Measurements from ENCODE around the gene RTP2.

RTP2 gene

DNA sequence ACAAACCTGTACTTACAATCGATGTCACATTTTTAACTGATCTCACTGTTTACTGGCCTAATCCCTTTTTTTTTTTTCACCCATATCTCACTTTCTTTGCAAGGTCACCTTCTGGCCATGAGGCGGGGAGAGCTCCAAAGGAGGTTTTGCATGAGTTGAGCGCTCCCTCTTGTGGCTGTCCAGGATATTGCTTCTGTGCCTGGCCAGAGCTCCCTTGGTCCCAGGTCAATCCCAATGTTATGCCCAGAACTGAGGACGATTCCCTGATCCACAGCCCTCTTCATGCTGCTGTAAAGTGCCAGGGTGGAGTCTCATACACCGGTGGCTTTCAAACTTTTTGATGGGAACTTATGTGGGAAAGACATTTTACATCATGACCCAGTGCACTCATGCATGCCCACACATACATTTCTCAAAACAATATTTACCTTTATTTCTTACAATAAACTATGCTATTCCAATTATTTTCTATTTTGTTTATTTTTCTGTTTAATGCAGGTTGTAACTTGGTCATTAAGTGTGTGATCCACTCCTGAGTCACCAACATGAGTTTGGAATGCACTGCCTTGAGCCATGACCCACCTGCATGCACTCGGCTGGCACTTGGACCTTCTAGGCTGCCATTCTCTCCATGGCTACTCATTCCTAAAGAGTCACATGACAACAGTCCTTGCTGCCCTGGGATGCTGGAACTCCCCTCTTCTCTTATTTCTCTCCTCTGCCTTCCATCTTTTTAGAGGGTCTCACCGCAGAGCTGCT is 22.5 kb downstream of the RTP2 start:
- DNase-seq (ENCODE audit: insufficient read length, low spot score) (peak; percentile 41), FAIRE-seq (no peak)
- TF ChIP-seq POLR2A (IDR thresholded peaks at IDR 0.05; ENCODE audit: low read depth, low read length) (no peak), PAX5 (IDR thresholded peaks at IDR 0.05; ENCODE audit: insufficient read depth, low read length, severe bottlenecking) (peak; percentile 7), SPI1 (IDR thresholded peaks at IDR 0.05; ENCODE audit: low read depth, low read length) (no peak), POLR2AphosphoS5 (IDR thresholded peaks at IDR 0.05; ENCODE audit: low read depth, low read length) (no peak)

DNA sequence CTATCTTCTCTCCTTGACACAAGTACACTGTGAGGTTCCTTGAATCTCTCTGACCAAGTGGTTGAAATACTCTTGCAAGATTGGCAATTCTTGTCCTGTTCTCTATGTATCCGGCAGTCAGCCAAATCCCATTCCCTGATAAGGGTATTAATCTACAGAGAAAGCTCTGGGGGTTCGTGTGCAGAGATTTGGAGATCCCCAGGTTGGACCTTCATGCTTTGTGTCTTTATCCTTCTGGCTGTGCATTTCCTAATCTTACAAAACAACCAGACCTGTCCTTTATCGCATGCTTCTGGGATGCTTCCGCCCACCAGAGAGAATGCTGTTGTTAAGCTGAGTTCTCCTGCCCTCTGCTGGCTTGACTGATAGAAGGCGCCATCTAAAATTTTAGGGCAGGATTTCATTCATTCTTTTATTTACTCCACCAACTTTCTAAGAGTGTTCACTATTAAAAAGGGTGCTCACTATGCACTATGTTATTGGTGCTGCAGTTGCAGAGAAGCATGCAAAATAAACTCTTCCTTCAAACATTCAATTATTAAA is 23.6 kb downstream of the RTP2 start:
- DNase-seq (ENCODE audit: insufficient read length, low spot score), result no peak
- FAIRE-seq, result peak; percentile 61
- no peak for TF ChIP-seq POLR2AphosphoS5 (IDR thresholded peaks at IDR 0.05; ENCODE audit: low read depth, low read length)
- no peak for TF ChIP-seq SPI1 (IDR thresholded peaks at IDR 0.05; ENCODE audit: low read depth, low read length)
- TF ChIP-seq POU2F2 (IDR thresholded peaks at IDR 0.05; ENCODE audit: low read depth, low read length), result no peak
- TF ChIP-seq POLR2A (IDR thresholded peaks at IDR 0.05; ENCODE audit: low read depth, low read length), result no peak
- no peak for TF ChIP-seq PAX5 (IDR thresholded peaks at IDR 0.05; ENCODE audit: insufficient read depth, low read length, severe bottlenecking)
- no peak for TF ChIP-seq TAF1 (IDR thresholded peaks at IDR 0.05; ENCODE audit: low read depth, low read length)

DNA sequence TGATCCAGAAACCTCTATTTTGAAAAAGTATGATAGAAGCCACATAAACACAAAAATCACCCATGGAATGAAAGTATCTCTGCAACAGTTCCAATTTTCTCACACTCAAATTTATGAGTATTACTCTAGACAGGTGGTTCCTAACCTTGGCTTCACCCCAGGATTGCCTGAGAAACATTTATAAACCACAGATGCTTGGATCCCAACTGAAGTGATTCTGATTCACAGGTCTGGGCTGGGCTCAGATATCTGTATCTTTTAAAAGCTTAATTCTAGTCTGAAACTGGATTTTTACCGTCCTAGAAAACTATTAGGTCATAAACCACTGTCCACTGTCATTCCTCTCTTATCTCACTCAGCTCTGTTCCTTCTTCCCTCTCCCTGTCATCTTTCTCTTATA is 24.8 kb downstream of the RTP2 start:
- no peak for TF ChIP-seq TAF1 (IDR thresholded peaks at IDR 0.05; ENCODE audit: low read depth, low read length)
- no peak for TF ChIP-seq SPI1 (IDR thresholded peaks at IDR 0.05; ENCODE audit: low read depth, low read length)
- TF ChIP-seq PAX5 (IDR thresholded peaks at IDR 0.05; ENCODE audit: insufficient read depth, low read length, severe bottlenecking), result no peak
- no peak for TF ChIP-seq POU2F2 (IDR thresholded peaks at IDR 0.05; ENCODE audit: low read depth, low read length)
- no peak for TF ChIP-seq POLR2AphosphoS5 (IDR thresholded peaks at IDR 0.05; ENCODE audit: low read depth, low read length)
- no peak for TF ChIP-seq POLR2A (IDR thresholded peaks at IDR 0.05; ENCODE audit: low read depth, low read length)
- FAIRE-seq, result no peak
- no peak for DNase-seq (ENCODE audit: insufficient read length, low spot score)

DNA sequence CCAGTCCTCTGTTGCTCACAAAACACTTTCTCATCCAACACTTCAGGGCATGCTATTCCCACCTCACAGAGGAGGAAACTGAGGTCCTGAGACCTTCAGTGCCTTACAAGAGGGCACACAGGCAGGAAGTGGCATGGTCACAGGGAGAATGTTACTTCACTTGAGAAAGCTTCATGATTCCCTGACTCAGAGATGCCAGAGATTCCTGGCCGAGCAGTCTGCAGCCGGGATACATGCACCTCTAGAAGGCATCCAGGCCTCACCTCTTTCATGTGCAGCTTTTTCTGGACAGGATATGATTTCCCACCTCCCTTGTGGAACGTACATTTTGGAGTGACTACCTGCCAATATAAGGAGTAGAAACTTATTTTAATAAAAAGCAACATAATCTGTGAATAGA is 29.3 kb downstream of the RTP2 start:
- TF ChIP-seq PAX5 (IDR thresholded peaks at IDR 0.05; ENCODE audit: insufficient read depth, low read length, severe bottlenecking) (no peak), POLR2AphosphoS5 (IDR thresholded peaks at IDR 0.05; ENCODE audit: low read depth, low read length) (no peak), TAF1 (IDR thresholded peaks at IDR 0.05; ENCODE audit: low read depth, low read length) (no peak), POU2F2 (IDR thresholded peaks at IDR 0.05; ENCODE audit: low read depth, low read length) (no peak), SPI1 (IDR thresholded peaks at IDR 0.05; ENCODE audit: low read depth, low read length) (no peak), POLR2A (IDR thresholded peaks at IDR 0.05; ENCODE audit: low read depth, low read length) (no peak)
- FAIRE-seq (no peak), DNase-seq (ENCODE audit: insufficient read length, low spot score) (no peak)

DNA sequence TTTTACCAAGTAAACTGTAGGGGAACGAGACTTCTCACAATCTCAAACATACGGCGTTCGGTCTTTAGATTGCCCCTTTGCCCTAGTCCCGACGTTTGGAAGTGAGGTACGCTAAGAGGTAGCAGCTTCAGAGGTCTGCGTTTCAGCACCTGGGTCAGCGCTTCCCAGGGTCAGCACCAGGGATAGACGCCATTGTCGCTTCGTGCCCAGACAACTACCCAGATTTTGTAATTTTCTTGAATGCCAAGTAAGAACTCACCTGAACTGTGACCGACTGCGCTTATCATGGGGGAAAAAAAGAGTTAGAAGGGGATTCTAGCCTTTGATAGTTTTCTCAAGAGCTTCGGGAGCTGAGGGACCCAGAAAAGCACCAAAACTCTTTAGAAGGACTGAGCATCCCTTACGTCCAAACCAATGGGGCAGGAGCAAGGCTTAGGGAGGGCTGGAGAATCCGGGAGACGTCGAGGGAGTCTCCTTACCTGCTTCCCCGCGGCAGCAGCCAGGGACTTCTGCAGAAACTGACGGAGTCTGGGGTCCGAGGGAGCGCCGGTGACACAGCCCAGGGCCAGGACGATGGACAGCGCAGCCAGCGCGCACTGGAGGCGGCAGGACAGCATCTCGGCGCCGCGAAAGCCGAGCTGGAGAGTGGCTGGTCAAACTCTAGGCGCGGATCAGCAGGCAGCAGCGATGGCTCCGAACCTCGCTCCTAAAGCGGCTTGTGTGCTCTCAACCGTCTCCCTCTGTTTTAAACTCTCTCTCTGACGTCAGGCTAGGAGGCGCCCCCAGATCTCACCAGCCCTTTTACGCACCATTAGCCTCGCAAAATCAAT is 32.5 kb downstream of the RTP2 start, which contains the start of gene SST:
TSS of gene SST (minus strand) at position 720 of the 830 bp plus-strand sequence. CDS start at position 617, 103 bp downstream.
- TF ChIP-seq POLR2A (IDR thresholded peaks at IDR 0.05; ENCODE audit: low read depth, low read length), result no peak
- TF ChIP-seq PAX5 (IDR thresholded peaks at IDR 0.05; ENCODE audit: insufficient read depth, low read length, severe bottlenecking), result no peak
- DNase-seq (ENCODE audit: insufficient read length, low spot score) (no peak), FAIRE-seq (no peak)

DNA sequence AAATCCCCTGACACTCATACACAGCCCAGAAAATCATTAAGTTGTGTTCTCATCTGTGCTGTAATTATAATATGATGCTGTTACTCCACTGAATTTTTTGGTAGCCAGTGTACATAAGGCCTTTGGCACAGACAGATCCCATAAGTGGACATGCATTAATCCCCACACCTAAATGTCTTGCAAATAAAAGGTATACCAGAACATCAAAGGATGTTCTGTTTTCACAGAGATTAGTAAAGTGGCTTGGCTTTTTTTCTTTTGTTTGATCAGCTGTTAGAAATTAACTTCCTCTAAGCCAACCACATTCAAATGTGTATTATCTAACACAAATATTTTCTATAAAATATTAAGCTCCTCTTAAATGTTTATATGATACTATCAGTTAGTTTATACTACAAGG is 34.8 kb downstream of the RTP2 start:
- no peak for TF ChIP-seq POLR2AphosphoS5 (IDR thresholded peaks at IDR 0.05; ENCODE audit: low read depth, low read length)
- TF ChIP-seq TAF1 (IDR thresholded peaks at IDR 0.05; ENCODE audit: low read depth, low read length), result no peak
- TF ChIP-seq PAX5 (IDR thresholded peaks at IDR 0.05; ENCODE audit: insufficient read depth, low read length, severe bottlenecking), result no peak
- no peak for TF ChIP-seq SPI1 (IDR thresholded peaks at IDR 0.05; ENCODE audit: low read depth, low read length)
- TF ChIP-seq POU2F2 (IDR thresholded peaks at IDR 0.05; ENCODE audit: low read depth, low read length), result no peak
- no peak for TF ChIP-seq POLR2A (IDR thresholded peaks at IDR 0.05; ENCODE audit: low read depth, low read length)
- no peak for DNase-seq (ENCODE audit: insufficient read length, low spot score)
- no peak for FAIRE-seq

DNA sequence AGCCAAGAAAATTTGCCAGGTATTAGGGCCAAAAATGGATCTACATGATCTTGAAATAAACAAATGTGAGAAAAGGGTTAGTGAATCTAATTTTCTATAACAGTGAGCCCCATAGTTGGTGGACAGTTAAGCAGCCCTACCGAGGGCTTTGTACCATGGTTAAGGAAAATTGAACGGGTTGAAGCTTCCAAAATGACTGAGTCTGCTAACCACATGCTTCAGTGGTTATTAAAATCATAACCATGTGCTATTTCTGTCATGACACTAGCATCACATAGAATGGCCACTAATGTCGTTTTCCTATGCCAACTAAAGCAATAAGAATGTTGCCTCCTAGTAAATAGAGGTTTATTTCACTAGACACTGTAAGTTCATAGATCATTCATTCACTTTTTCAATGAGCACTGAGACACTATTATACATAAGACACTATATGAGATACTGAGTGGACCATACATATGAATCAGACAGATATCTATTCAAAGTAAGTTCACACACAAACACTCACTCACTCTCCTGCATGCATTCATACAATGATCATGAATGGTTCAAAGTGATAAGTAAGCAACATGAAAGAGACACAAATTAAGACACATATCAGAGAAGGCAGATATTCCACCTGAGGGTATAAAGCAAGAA is 36.5 kb downstream of the RTP2 start:
- FAIRE-seq, result no peak
- DNase-seq (ENCODE audit: insufficient read length, low spot score), result no peak
- TF ChIP-seq POLR2AphosphoS5 (IDR thresholded peaks at IDR 0.05; ENCODE audit: low read depth, low read length), result no peak
- no peak for TF ChIP-seq POLR2A (IDR thresholded peaks at IDR 0.05; ENCODE audit: low read depth, low read length)

DNA sequence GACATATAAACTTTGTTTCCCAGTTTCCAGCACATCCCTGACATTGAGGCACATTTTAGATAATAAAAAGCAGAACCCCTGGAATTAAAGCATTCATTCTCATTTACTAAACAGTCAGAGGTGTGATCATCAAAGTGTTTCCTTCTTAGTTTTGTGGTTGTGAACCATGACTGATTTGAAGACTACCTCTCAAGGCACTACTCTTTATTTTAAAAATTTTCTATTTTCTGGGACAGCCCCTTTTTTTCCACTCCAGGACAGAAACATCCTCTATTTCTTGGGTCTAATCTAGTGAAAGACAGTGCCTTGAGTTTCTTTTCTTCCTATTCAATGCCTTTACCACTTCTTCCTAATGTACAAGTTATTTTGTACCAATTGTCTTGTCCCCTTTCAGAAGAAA is 37.3 kb downstream of the RTP2 start:
- FAIRE-seq, result no peak
- no peak for DNase-seq (ENCODE audit: insufficient read length, low spot score)

DNA sequence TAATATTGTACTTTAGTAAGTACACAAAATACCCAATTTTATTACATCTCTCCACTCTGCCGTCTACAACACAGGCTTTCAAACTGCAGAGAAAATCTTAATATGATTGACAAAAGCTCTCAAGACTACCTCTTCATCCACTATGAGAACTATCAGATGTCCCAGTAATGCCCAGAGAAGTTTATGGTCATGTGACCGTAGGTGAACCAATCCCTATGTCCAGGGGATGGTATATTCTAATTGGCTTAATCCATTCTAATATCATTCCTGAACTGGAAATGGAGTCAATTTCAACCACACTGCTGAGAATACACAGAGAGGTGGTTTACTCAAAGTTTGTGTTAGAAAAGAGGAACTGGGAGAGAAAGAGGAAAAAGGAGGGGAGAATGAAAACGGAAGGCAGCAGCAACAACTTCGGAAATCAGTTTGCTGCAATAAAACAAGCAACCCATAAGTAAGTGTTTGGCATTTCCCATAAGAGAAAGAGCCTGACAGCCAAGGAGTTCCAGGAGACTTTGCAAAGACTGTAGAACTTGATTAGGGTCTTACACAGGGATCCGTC is 39.4 kb downstream of the RTP2 start:
- FAIRE-seq (no peak), DNase-seq (ENCODE audit: insufficient read length, low spot score) (no peak)
- TF ChIP-seq PAX5 (IDR thresholded peaks at IDR 0.05; ENCODE audit: insufficient read depth, low read length, severe bottlenecking), result no peak
- no peak for TF ChIP-seq POLR2A (IDR thresholded peaks at IDR 0.05; ENCODE audit: low read depth, low read length)
- TF ChIP-seq TAF1 (IDR thresholded peaks at IDR 0.05; ENCODE audit: low read depth, low read length), result no peak
- no peak for TF ChIP-seq POU2F2 (IDR thresholded peaks at IDR 0.05; ENCODE audit: low read depth, low read length)
- TF ChIP-seq SPI1 (IDR thresholded peaks at IDR 0.05; ENCODE audit: low read depth, low read length), result peak; percentile 83
- no peak for TF ChIP-seq POLR2AphosphoS5 (IDR thresholded peaks at IDR 0.05; ENCODE audit: low read depth, low read length)

More for the DNA sequence above, 37.3 kb downstream of the RTP2 start:
- TF ChIP-seq POU2F2 (IDR thresholded peaks at IDR 0.05; ENCODE audit: low read depth, low read length), result no peak
- TF ChIP-seq POLR2A (IDR thresholded peaks at IDR 0.05; ENCODE audit: low read depth, low read length), result no peak
- TF ChIP-seq PAX5 (IDR thresholded peaks at IDR 0.05; ENCODE audit: insufficient read depth, low read length, severe bottlenecking), result no peak
- TF ChIP-seq TAF1 (IDR thresholded peaks at IDR 0.05; ENCODE audit: low read depth, low read length), result no peak
